DMS79 treated with DMSO at 0.1 percent for 48 hours (cell line): Measurements from ENCODE around the gene CASP1.

Experiments
- DNase-seq: peaks from one replicate; lab custom pipeline; 2025; lab: John Stamatoyannopoulos, UW

CASP1 gene

GRCh38 chr11:104984808-104985207, 50.1 kb downstream of the CASP1 start:
- no peak for DNase-seq

GRCh38 chr11:104979839-104980238, 55.1 kb downstream of the CASP1 start:
- DNase-seq = no peak
